Fibroblast of skin of left quadriceps (primary cell): Measurements from ENCODE around the gene TNPO3.

Experiments
- DNase-seq, 2 experiments: peaks; one replicate each; pipeline ENCODE4 v3.0.0-alpha.2; 2013; ENCODE audit warnings: low read depth in 2 of 2

The TNPO3 gene

DNA sequence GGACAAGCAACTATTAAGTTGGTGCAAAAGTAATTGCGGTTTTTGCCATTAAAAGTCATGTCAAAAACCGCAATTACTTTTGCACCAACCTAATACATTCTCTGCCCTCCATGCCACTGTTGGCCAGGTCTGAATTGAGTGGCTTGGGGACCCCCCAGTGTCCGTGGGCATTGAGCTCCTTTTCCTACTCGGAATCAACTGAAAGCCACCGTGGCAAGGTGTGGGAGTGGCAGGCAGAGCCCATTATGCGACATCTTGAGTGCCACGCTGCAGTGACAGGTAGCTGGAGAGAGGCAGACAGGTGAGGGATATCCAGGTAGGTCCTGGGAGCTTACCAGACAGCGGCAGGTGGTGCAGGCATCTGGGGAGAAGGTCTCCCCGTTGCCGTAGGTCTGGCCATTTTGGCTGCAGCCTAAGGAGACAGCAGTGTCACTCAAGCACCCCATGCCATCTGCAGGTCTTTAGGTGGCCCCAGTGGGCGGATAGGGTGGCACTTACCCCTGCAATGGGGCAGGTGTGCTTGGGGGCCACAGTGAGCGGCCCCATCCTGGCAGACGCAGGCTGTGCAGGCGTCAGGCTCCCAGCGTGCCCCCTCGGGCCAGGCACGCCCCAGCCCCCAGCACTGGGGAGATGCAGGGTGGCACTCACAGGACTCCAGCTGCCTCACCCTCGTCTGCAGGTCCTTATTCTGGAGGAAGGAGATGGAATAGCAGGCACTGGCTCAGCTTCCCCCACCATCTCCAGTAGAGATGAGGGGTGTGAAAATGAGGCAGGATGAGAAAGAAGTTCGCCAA, 147.9 kb downstream of the TNPO3 start:
- no peak for DNase-seq

- DNase-seq, result no peak
Observed at GRCh38 chr7:128906001-128906765, 148.7 kb downstream of the TNPO3 start.

- peak in 1 of 2 experiments; percentile 10 for DNase-seq
Observed at GRCh38 chr7:128904381-128905197, 150.3 kb downstream of the TNPO3 start.
